ENCODE results near the gene INPP4A.

The INPP4A gene

DNA sequence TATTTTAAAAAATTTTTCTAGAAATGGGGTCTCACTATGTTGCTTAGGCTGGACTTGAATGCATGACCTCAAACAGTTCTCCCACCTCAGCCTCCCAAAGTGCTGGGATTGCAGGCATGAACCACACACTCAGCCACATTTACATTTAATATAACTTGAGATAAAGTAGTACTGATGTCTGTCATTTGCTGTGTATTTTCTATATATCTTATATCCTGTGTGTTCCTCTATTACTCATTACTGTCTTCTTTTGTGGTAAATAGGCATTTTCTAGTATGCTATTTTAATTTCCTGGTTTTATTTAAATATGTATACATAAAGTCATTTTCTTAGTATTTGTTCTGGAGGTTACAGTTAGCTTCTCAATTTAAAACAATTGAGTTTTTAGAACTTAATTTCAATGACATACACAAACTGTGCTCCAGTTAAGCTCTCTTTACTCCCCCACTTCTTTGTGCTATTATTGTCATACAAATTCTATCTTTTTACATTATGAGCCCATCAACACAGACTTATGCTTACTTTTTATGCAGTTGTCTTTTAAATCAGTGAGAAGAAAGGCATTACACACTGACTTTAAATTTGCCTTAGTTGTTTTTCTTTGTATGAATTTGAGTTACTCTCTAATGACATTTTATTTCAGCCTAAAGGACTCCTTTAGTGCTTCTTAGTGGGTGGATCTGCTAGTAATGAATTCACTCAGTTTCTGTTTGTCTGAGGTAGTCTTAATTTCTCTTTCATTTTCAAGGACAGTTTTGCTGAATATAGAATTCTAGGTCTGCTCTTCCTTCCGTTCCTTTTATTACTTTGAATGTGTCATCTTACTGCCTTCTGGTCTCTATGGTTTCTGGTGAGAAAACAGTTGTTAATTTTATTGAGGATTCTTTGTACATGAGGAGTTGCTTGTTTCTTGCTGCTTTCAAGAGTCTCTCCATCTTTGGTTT lies 6.2 kb upstream of the INPP4A start:
- no peak for DNase-seq

DNA sequence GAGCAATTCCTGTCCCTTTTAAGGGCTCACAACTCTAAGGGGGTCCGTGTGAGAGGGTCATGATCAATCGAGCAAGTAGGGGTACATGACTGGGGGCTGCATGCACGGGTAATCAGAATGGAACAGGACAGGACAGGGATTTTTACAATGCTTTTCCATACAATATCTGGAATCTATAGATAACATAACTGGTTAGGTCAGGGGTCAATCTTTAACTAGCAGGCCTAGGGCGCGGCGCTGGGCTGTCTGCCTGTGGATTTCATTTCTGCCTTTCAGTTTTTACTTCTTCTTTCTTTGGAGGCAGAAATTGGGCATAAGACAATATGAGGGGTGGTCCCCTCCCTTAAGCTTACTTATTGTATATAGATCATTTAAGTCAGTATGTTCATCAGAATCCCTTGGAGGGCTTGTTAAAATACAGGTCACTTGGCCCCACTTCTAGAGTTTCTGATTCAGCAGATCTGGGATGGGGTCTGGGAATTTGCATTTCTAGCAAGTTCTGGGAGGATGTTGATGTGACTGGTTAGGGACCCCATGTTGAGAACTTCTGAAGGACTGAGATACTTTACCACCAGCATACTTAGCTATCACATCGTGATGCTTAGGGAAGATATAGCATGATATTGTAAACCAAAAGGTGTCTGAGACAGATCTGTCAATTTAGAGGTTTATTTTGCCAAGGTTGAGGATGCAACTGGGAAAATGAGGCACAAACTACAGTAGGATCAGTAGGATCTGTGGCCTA lies 2.8 kb upstream of the INPP4A start:
- DNase-seq: no peak

DNA sequence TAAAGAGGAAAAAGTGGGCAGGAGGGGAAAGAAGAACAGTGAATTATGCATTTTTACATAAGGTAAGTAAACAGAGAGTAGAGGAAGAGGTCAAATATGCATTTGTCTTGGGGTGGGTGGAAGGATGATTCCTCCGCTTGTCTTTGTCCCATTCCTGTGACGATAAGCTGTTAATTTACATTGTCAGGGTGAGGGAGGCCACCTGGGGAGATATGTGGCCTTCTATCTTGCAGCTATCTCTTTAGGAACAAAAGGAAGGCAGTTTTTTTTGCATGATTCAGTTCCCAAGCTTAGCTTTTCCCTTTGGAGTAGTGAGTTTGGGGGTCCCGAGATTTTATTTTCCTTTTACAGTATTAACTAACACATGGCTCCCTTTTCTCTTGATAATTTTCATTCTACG lies 2.2 kb upstream of the INPP4A start:
- no peak for DNase-seq

DNA sequence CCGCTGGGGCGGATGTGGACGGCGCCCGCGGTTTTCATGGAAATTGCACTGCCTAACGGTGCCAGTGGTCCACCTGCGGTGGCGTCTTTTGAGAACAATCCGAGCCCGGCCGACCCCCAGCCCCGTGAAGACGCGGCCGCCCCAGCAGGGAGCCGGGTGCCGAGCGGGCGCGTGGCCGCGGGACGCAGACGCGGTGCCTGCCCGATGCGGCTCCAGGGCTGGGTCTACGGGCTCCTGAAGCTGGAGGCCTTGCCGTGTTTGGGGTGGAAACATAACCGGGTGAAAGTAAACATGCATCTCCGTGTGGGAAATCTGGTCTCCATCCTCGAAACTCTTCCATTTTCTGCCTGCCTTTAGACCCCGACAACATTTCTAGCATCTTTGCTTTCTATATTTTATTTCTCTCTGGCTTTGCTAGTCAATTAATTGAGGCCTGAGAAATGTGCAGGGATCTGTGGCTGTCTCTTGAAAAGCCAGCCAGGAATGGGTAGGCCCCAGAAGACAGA lies 572 bp downstream of the INPP4A start:
- no peak for DNase-seq

GRCh38 chr2:98445683-98446581 lies 1.3 kb downstream of the INPP4A start:
- no peak for DNase-seq

DNA sequence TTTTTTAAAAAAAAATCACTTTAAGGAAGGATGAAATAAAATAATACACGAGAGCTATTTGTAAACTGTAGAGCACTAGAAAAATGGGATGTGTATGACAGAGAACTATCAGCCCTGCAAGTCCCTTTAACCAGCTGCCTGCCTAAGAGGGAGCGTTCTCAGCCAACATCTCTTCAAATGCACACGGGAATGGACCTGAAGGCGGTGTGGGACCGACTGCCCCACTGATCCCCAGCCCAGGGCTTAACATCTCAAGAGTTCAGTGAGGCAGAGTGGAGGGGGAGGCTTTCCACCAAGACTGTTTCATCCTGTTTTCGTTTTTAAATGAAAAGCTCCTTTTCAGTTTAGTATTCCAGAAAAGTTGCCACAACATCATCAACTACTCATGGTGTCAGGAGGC lies 2.2 kb downstream of the INPP4A start:
- no peak for DNase-seq

- no peak for DNase-seq
These were observed 3.9 kb downstream of the INPP4A start for GRCh38 chr2:98448441-98449145.

DNA sequence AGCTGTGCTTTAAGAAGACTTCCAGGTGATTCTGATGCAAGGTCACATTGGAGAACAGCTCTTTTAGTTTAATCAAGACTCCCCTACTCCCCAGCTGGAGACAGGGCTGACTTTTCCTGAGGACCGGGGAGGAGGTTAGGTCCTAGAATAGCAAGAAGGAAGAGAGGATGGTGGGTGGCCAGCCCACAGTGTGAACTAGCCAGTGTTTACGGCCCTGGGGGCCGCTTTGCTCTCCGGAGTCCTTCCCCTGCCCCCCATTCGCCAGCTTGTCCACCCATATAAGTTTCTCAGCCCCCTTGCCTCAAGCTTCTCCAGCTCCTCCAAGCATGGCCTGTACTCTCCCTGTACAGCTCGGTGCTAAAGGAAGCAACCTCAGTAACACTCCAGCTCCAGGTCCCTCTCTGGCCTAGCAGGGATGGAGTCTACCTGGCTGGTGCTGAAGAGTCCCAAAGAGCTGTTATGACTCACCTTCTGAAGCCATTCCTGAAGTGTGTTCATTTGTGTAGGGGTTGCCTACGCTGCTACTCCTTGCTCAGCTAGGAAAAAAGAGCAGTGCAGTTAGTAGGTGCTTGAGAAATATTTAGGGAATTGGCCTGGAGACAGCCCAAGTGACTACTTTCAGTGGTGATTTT lies 7.9 kb downstream of the INPP4A start:
- DNase-seq: no peak

DNA sequence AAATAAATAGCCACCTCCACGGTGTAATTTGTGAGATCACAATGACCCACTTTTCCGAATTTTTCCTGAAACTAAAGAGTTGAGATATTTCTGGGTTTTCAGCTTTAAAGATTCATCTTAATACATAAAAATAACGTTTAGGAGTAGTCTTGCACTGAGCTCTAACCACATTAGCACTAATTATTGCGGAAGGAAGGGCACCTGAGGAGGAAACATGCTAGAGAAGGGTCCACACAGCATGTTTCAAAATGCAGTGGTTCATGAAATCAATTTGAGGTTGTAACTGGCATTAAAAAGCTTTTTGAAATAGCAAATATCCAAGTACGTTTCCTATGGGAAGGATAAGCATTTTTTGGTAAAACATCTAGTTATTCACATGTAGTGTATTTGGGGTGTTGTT lies 8.4 kb downstream of the INPP4A start:
- DNase-seq: no peak

- no peak for DNase-seq
These were observed 8.9 kb downstream of the INPP4A start for GRCh38 chr2:98453531-98453930.

DNA sequence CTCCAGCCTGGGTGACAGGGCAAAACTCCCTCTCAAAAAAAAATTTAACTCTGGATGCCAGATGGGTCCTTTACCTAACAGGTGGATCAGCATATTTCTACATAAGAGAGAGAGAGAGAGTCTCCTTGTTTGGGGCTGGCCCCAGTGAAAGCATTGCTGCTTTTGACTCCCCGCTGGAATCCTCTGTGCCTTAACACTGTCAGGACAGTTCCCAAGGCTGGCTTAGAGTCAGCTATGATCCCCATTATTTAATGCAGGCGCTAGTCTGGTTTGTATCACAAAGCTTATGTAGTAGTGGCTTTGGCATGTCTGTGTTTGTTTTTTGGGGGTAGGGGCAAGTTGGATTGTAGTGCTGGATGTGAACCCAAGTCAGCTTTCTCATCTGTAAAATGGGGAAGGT lies 9.4 kb downstream of the INPP4A start:
- no peak for DNase-seq

- no peak for DNase-seq
These were observed 10.0 kb downstream of the INPP4A start for GRCh38 chr2:98454500-98455235.

DNA sequence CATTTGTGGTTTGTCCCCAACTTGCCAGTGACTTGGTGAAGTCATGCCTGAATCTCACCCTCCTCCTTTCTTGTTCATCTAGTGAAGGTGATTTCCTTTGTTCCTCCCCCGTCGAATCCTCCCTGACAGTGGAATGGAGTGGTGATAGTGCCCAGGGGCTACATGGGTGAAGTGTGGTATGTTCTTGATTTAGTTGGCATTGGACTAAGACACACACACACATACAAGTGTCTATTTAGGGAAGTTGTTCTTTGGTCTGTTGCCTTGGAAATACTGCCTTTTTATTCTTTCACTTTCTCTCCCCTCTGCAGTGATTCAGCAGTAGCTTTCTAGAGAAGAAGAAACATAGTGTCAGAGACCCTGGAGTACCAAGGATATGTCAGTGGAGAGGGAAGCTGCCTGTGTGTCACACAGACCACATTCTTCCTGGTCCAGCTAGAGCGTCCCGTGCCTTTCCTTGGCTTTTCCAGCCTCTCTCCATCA lies 10.9 kb downstream of the INPP4A start:
- DNase-seq: no peak

DNA sequence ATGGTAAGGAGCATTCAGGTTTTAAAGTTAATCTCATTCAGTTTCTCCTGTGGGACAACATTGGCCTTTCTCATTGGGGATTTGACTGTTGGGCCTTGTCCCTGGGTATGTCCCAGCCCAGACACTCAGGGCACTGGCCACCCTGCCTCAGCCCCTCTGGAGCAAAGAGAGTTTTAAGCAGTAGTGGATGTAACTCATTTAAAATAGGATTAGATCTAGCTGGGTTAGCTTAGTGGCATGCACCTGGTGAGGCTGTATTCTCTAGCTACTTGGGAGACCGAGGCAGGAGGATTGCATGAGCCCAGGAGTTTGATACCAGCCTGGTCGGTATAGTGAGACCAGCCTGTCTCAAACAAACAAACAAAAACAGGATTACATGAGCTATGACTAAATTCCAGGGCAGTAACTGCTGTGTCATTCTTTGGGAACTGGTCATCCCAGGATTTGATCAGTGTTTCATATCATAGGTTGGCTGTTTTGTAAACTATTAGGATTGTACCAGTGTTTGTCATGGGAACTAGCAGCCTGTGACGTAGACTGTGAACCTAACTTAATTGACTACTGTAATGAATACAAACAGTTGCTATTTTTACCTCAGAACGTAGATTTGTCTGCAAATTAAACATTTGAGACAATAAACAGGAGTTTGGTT lies 12.5 kb downstream of the INPP4A start:
- DNase-seq: no peak

- no peak for DNase-seq
These were observed 13.5 kb downstream of the INPP4A start for GRCh38 chr2:98458207-98458606.

GRCh38 chr2:98458667-98459380 lies 14.2 kb downstream of the INPP4A start:
- no peak for DNase-seq

GRCh38 chr2:98459496-98460175 lies 15.0 kb downstream of the INPP4A start:
- no peak for DNase-seq

GRCh38 chr2:98460573-98461497 lies 16.2 kb downstream of the INPP4A start:
- DNase-seq: no peak

Measured in NCI-H1694 (cell line).